ENCODE data around the gene ARHGAP29. TPM values are rescaled to one million over a fixed set of nuclear protein-coding genes. Genes with fewer than 3 reads are reported as not detected.

ARHGAP29 gene
- polyA plus RNA-seq, 4 donors = 0.22 to 7.0 (median 3.6) TPM

- no peaks in the 10 kb centered on the region for H3K9me3 ChIP-seq (ENCODE audit: control insufficient read depth in 2 of 2, insufficient read depth in 1 of 2, low read depth in 1 of 2, low read length in 1 of 2)
- FAIRE-seq (no peak), DNase-seq (no peak)
- no peak overlapping the region for H3K4me3 ChIP-seq (ENCODE audit: low read depth in 1 of 3, low read length in 3 of 3)
- H3K27ac ChIP-seq (ENCODE audit: low read depth in 1 of 3, low read length in 2 of 3) = no peak overlapping the region
- H3K36me3 ChIP-seq (ENCODE audit: control insufficient read depth in 3 of 3, insufficient read depth in 2 of 3, low read depth in 1 of 3, low read length in 3 of 3) = no peaks in the 10 kb centered on the region
- H3K4me1 ChIP-seq (ENCODE audit: control insufficient read depth in 3 of 3, insufficient read depth in 2 of 3, low read depth in 1 of 3, low read length in 2 of 3) = no peaks in the 10 kb centered on the region
- H3K27me3 ChIP-seq (ENCODE audit: control insufficient read depth in 3 of 3, insufficient read depth in 3 of 3, low read length in 3 of 3) = no peaks in the 10 kb centered on the region
Measured at GRCh38 chr1:94258873-94259331, 21.5 kb upstream of the ARHGAP29 start.

- no peak overlapping the region for H3K27ac ChIP-seq (ENCODE audit: low read depth in 1 of 3, low read length in 2 of 3)
- FAIRE-seq (no peak), DNase-seq (no peak)
- H3K4me3 ChIP-seq (ENCODE audit: low read depth in 1 of 3, low read length in 3 of 3) = no peak overlapping the region
- no peaks in the 10 kb centered on the region for H3K9me3 ChIP-seq (ENCODE audit: control insufficient read depth in 2 of 2, insufficient read depth in 1 of 2, low read depth in 1 of 2, low read length in 1 of 2)
- no peaks in the 10 kb centered on the region for H3K4me1 ChIP-seq (ENCODE audit: control insufficient read depth in 3 of 3, insufficient read depth in 2 of 3, low read depth in 1 of 3, low read length in 2 of 3)
- peaks cover 0 to under 1% (median 0%) of the 10 kb centered on the region in 3 donors for H3K27me3 ChIP-seq (ENCODE audit: control insufficient read depth in 3 of 3, insufficient read depth in 3 of 3, low read length in 3 of 3)
- H3K36me3 ChIP-seq (ENCODE audit: control insufficient read depth in 3 of 3, insufficient read depth in 2 of 3, low read depth in 1 of 3, low read length in 3 of 3) = no peaks in the 10 kb centered on the region
Measured at GRCh38 chr1:94257444-94257843, 20.1 kb upstream of the ARHGAP29 start.

DNA sequence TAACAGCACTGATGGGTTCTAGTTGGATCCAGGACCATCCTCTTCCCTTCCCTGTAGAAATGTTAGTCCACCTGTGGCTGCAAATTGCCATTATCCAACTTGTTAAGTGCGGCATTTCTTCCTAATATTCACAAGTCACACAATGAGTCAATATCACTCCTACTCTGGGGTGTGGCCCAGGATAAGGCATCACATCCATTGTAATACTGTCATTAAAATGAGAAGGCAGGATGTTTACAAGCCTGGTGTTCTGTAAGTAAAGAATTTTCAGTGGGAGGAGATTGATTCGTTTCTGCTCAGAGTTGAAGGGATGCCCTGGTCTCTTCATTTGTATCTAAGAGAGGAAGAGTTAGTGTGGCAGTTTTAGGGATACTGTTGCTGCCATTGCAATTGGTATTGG, 18.1 kb upstream of the ARHGAP29 start:
- Histone ChIP-seq H3K36me3 (ENCODE audit: control insufficient read depth in 3 of 3, insufficient read depth in 2 of 3, low read depth in 1 of 3, low read length in 3 of 3) (no peaks in the 10 kb centered on the region), H3K27me3 (ENCODE audit: control insufficient read depth in 3 of 3, insufficient read depth in 3 of 3, low read length in 3 of 3) (peaks cover 0 to 6% (median 0%) of the 10 kb centered on the region in 3 donors), H3K9me3 (ENCODE audit: control insufficient read depth in 2 of 2, insufficient read depth in 1 of 2, low read depth in 1 of 2, low read length in 1 of 2) (no peaks in the 10 kb centered on the region), H3K4me3 (ENCODE audit: low read depth in 1 of 3, low read length in 3 of 3) (no peak overlapping the region), H3K27ac (ENCODE audit: low read depth in 1 of 3, low read length in 2 of 3) (no peak overlapping the region), H3K4me1 (ENCODE audit: control insufficient read depth in 3 of 3, insufficient read depth in 2 of 3, low read depth in 1 of 3, low read length in 2 of 3) (no peaks in the 10 kb centered on the region)
- 53 to 58% (median 54%) methylated on average over 2 of the region's 2 CpGs for WGBS, 3 donors
- no peak for FAIRE-seq
- DNase-seq = no peak

GRCh38 chr1:94254073-94254810, 16.9 kb upstream of the ARHGAP29 start:
- 44 to 71% (median 64%) methylated on average over 3 of the region's 3 CpGs for WGBS, 3 donors
- H3K27ac ChIP-seq (ENCODE audit: low read depth in 1 of 3, low read length in 2 of 3) = no peak overlapping the region
- no peaks in the 10 kb centered on the region for H3K9me3 ChIP-seq (ENCODE audit: control insufficient read depth in 2 of 2, insufficient read depth in 1 of 2, low read depth in 1 of 2, low read length in 1 of 2)
- H3K36me3 ChIP-seq (ENCODE audit: control insufficient read depth in 3 of 3, insufficient read depth in 2 of 3, low read depth in 1 of 3, low read length in 3 of 3) = no peaks in the 10 kb centered on the region
- no peak overlapping the region for H3K4me3 ChIP-seq (ENCODE audit: low read depth in 1 of 3, low read length in 3 of 3)
- H3K27me3 ChIP-seq (ENCODE audit: control insufficient read depth in 3 of 3, insufficient read depth in 3 of 3, low read length in 3 of 3) = peaks cover 0 to 6% (median 0%) of the 10 kb centered on the region in 3 donors
- H3K4me1 ChIP-seq (ENCODE audit: control insufficient read depth in 3 of 3, insufficient read depth in 2 of 3, low read depth in 1 of 3, low read length in 2 of 3) = no peaks in the 10 kb centered on the region
- FAIRE-seq (no peak), DNase-seq (no peak)

DNA sequence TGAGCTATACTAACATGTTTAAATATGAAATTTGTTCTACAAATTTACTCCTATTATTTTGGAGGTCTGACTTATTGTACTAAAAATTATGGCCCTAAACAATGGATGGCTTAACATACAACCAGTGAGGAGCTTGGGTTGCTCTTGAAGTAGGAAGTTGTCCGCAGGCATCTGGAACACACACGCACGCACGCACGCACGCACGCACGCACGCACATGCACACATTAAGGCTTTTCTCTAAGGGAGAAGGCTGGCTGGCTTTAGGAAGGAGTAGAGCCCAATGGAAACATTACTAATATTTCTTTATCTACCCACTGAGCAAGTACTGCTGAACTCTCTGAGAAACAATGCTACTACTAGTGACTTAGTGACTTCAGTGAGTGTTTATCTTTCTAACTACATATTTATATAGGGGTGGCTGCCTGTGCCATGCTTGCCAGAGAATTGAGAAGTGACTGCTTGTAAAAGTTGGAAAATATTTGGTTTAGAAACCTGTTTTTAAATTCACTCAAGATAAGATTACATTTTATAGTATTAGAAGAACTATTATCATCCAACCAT, 16.2 kb upstream of the ARHGAP29 start:
- FAIRE-seq (no peak), DNase-seq (no peak)
- Histone ChIP-seq H3K4me1 (ENCODE audit: control insufficient read depth in 3 of 3, insufficient read depth in 2 of 3, low read depth in 1 of 3, low read length in 2 of 3) (no peaks in the 10 kb centered on the region), H3K36me3 (ENCODE audit: control insufficient read depth in 3 of 3, insufficient read depth in 2 of 3, low read depth in 1 of 3, low read length in 3 of 3) (no peaks in the 10 kb centered on the region), H3K4me3 (ENCODE audit: low read depth in 1 of 3, low read length in 3 of 3) (no peak overlapping the region), H3K9me3 (ENCODE audit: control insufficient read depth in 2 of 2, insufficient read depth in 1 of 2, low read depth in 1 of 2, low read length in 1 of 2) (no peaks in the 10 kb centered on the region), H3K27me3 (ENCODE audit: control insufficient read depth in 3 of 3, insufficient read depth in 3 of 3, low read length in 3 of 3) (peaks cover 0 to 9% (median 0%) of the 10 kb centered on the region in 3 donors), H3K27ac (ENCODE audit: low read depth in 1 of 3, low read length in 2 of 3) (no peak overlapping the region)
- WGBS, 3 donors = 70 to 86% (median 78%) methylated on average over 9 of the region's 9 CpGs

- H3K9me3 ChIP-seq (ENCODE audit: control insufficient read depth in 2 of 2, insufficient read depth in 1 of 2, low read depth in 1 of 2, low read length in 1 of 2) = peaks cover 0 to 2% of the 10 kb centered on the region in 2 donors
- H3K27me3 ChIP-seq (ENCODE audit: control insufficient read depth in 3 of 3, insufficient read depth in 3 of 3, low read length in 3 of 3) = peaks cover 0 to 35% (median 3%) of the 10 kb centered on the region in 3 donors
- WGBS, 3 donors = 32 to 64% (median 44%) methylated on average over 3 of the region's 3 CpGs
- H3K36me3 ChIP-seq (ENCODE audit: control insufficient read depth in 3 of 3, insufficient read depth in 2 of 3, low read depth in 1 of 3, low read length in 3 of 3) = no peaks in the 10 kb centered on the region
- peak in 1 of 2 donors; percentile 5 for DNase-seq
- FAIRE-seq = no peak
- H3K27ac ChIP-seq (ENCODE audit: low read depth in 1 of 3, low read length in 2 of 3) = no peak overlapping the region
- peaks cover 0 to 7% (median 0%) of the 10 kb centered on the region in 3 donors for H3K4me1 ChIP-seq (ENCODE audit: control insufficient read depth in 3 of 3, insufficient read depth in 2 of 3, low read depth in 1 of 3, low read length in 2 of 3)
- H3K4me3 ChIP-seq (ENCODE audit: low read depth in 1 of 3, low read length in 3 of 3) = no peak overlapping the region
Measured at GRCh38 chr1:94250341-94250740, 13.0 kb upstream of the ARHGAP29 start.

GRCh38 chr1:94248956-94249688, 11.7 kb upstream of the ARHGAP29 start:
- FAIRE-seq (no peak), DNase-seq (no peak)
- H3K4me3 ChIP-seq (ENCODE audit: low read depth in 1 of 3, low read length in 3 of 3) = no peak overlapping the region
- no peak overlapping the region for H3K27ac ChIP-seq (ENCODE audit: low read depth in 1 of 3, low read length in 2 of 3)
- no peaks in the 10 kb centered on the region for H3K36me3 ChIP-seq (ENCODE audit: control insufficient read depth in 3 of 3, insufficient read depth in 2 of 3, low read depth in 1 of 3, low read length in 3 of 3)
- H3K27me3 ChIP-seq (ENCODE audit: control insufficient read depth in 3 of 3, insufficient read depth in 3 of 3, low read length in 3 of 3) = peaks cover 0 to 36% (median 3%) of the 10 kb centered on the region in 3 donors
- H3K4me1 ChIP-seq (ENCODE audit: control insufficient read depth in 3 of 3, insufficient read depth in 2 of 3, low read depth in 1 of 3, low read length in 2 of 3) = peaks cover 0 to 7% (median 0%) of the 10 kb centered on the region in 3 donors
- 82 to 93% (median 93%) methylated on average over 11 of the region's 11 CpGs for WGBS, 3 donors
- peaks cover 0 to 2% of the 10 kb centered on the region in 2 donors for H3K9me3 ChIP-seq (ENCODE audit: control insufficient read depth in 2 of 2, insufficient read depth in 1 of 2, low read depth in 1 of 2, low read length in 1 of 2)
